ENCODE measurements around the gene HOXD12.

HOXD12 gene

DNA sequence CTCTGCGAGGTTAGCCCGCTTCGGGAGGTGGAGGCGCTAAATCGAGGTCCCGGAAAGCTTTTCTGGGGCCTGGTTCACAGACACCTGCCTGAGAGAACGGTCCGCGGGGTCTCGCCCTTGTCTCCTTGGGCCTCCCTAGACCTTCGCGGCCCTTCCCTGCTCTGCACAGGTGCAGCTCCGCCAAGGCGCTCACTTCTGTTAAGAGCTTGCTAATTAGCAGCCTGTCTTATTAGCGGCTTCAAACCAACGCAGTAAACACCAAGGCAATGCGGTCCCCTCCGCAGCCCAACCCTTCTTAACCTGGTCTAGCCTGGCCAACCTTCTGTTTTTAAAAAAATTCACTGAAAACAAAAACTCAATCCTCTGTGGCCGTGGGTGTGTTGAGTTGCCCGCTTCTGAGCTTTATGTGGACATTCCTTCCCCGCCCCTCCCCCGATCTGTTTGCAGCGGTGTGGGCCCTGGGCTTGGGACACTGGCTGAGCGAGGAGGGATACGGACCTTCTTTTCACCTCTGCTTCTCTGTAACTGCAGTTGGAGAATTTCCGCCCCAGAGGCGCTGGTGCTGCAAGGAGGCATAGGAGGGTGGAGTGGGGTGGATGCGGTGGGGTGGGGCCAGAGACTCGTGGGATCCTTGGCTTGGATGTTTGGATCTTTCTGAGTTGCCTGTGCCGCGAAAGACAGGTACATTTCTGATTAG, 48.4 kb downstream of the HOXD12 start:
- TF ChIP-seq, protein P1, sequence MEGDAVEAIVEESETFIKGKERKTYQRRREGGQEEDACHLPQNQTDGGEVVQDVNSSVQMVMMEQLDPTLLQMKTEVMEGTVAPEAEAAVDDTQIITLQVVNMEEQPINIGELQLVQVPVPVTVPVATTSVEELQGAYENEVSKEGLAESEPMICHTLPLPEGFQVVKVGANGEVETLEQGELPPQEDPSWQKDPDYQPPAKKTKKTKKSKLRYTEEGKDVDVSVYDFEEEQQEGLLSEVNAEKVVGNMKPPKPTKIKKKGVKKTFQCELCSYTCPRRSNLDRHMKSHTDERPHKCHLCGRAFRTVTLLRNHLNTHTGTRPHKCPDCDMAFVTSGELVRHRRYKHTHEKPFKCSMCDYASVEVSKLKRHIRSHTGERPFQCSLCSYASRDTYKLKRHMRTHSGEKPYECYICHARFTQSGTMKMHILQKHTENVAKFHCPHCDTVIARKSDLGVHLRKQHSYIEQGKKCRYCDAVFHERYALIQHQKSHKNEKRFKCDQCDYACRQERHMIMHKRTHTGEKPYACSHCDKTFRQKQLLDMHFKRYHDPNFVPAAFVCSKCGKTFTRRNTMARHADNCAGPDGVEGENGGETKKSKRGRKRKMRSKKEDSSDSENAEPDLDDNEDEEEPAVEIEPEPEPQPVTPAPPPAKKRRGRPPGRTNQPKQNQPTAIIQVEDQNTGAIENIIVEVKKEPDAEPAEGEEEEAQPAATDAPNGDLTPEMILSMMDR (IDR thresholded peaks at IDR 0.05; ENCODE audit: control insufficient read depth, insufficient read depth, low read depth, low read length, missing control alignments) = no peak
- DNase-seq (ENCODE audit: low read depth) = no peak
- H3K4me3 ChIP-seq (ENCODE audit: control insufficient read depth, low read depth, low read length) = no peak overlapping the region

DNA sequence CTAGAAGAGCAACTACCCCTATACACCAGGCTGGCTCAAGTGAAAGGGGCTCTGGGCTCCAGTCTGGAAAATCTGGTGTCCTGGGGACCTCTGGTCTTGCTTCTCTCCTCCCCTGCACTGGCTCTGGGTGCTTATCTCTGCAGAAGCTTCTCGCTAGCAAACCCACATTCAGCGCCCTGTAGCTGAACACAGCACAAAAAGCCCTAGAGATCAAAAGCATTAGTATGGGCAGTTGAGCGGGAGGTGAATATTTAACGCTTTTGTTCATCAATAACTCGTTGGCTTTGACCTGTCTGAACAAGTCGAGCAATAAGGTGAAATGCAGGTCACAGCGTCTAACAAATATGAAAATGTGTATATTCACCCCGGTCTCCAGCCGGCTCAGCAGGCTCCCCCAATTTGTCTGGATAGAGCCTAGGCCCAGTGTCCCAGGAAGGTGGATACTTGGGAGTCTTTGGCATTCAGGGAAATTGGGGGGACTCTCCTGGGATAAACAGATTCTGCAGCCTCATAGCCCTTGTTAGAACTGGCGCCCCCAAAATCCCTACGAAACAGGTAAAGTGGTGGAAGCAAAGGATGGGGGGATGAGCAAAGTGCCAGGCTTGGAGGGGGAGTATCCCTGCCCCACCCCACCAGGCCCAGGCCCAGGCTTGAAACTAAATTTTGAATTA, 49.3 kb downstream of the HOXD12 start:
- no peak for DNase-seq (ENCODE audit: low read depth)
- TF ChIP-seq, protein P1 (IDR thresholded peaks at IDR 0.05; ENCODE audit: control insufficient read depth, insufficient read depth, low read depth, low read length, missing control alignments) = no peak
- H3K4me3 ChIP-seq (ENCODE audit: control insufficient read depth, low read depth, low read length) = no peak overlapping the region

DNA sequence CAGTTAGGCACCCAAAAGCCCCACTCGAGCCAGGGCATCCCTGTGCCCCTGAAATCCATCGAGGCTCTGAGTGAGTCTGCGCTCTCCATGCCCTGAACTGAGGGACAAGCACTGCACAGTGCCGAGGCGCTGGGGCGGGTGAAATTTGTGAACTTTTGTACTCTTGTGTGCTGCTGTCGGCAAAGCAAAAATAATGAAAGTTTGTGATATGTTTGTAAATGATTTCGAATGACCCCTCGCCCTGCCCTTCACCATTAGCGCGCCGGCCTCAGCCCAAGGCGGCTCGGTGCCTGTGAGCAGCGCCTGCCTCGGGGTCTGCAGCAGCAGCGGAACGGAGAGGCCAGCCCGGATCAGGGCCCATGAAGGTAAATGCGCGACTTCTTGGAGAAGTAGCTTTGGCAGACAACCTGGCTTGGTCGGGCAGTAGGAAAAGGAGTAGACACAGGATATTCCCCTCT, 49.9 kb downstream of the HOXD12 start:
- no peak for DNase-seq (ENCODE audit: low read depth)
- H3K4me3 ChIP-seq (ENCODE audit: control insufficient read depth, low read depth, low read length) = no peak overlapping the region
- TF ChIP-seq, protein P1 (IDR thresholded peaks at IDR 0.05; ENCODE audit: control insufficient read depth, insufficient read depth, low read depth, low read length, missing control alignments) = no peak

DNA sequence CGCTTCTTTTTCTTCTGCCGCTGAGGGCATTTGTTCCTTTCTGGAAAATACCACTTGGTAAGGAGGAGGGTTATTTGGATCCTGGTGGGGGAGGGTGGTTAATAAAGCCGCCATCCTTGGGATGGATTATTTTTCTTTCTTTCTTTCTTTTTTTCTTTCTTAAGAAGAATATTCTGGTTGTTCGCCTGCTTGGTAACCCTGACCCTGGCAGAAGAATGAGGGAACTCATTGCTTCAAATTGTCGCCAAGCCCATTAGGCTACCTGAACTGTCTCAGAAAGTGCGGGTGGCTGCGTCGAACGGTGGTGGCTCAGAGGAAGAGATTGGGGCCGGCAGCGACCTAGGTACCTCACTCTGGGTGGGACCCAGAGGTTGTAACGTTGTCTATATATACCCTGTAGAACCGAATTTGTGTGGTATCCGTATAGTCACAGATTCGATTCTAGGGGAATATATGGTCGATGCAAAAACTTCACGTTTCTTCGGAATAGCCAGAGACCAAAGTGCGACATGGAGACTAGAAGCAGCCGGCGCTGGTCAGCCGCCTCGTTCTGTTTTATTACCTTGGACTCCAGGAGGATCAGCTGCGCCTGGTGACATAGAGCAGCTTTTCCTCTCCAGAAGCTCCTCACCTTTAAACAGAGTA, 50.5 kb downstream of the HOXD12 start:
- DNase-seq (ENCODE audit: low read depth) = no peak
- TF ChIP-seq, protein P1 (IDR thresholded peaks at IDR 0.05; ENCODE audit: control insufficient read depth, insufficient read depth, low read depth, low read length, missing control alignments) = no peak
- H3K4me3 ChIP-seq (ENCODE audit: control insufficient read depth, low read depth, low read length) = no peak overlapping the region

DNA sequence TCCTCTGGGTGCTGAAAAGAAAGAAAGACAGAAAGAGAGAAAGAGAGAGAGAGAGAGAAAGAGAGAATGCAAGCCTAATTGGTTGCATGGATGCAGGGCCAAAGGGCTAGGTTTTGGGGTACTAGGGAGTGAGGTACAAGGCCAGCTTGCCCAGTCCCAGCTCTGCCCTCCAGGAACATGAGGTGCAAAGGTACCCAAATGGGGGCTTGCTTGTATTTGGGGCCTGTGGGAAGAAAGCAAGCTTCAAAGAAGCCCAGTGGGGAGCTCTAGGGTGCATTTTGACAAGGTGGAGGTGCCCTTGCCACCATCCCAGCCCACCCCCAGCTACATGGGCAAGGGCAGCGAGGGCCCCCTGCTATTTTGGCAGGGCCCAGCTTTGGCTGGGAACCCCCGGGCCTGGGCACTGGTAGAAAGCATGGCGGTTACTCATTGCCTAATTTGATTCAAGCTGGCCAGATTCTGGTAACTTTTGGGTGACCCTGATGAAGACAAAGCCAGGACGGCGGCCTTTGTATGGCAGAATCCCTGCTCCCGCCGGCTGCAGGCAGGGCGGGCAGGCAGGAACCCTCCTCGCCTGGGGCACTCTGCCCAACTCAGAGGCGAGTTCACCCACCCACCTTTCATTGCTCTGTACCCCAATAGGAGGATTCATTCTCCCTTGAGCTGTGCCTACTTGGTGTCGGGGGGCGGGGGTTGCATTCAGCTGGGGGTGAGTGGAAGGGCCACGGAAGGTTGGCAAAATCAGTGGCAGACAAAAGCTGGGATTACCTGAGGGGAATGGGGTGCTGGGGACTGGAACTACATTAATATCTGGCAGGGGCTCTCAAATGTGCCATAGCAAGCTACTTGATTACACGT, 51.2 kb downstream of the HOXD12 start:
- TF ChIP-seq, protein P1 (IDR thresholded peaks at IDR 0.05; ENCODE audit: control insufficient read depth, insufficient read depth, low read depth, low read length, missing control alignments) = no peak
- no peak for DNase-seq (ENCODE audit: low read depth)
- H3K4me3 ChIP-seq (ENCODE audit: control insufficient read depth, low read depth, low read length) = no peak overlapping the region
